ENCODE data around the gene GMEB1. TPM values are rescaled to one million over a fixed set of nuclear protein-coding genes. Genes with fewer than 3 reads are reported as not detected.
A peak's percentile ranks its signal among the peaks of the same experiment; 100 is the strongest.
"Not testable (repeated sequence)": the region's sequence is repeated elsewhere in the genome, so short reads cannot be mapped to it uniquely, and the experiment has no call there.

GMEB1 gene
- total RNA-seq, 1 donor = 9.1 TPM

DNA sequence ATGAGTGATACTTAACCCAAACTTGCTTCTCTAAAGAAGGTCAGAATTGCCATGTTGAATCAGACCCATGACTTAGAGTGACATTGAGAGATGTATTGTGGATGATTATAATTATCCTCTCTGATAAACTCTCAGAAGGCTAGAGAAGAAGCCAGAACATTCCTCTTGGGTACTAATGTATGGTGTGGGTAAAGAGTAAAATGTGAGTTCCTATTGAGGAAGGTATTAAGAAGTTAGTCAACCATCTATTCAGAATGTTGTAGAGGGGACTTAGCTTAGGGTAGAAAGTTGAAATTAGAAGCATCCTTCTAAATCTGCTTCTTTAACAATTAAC is 7.3 kb downstream of the GMEB1 start:
- TF ChIP-seq, protein P1, sequence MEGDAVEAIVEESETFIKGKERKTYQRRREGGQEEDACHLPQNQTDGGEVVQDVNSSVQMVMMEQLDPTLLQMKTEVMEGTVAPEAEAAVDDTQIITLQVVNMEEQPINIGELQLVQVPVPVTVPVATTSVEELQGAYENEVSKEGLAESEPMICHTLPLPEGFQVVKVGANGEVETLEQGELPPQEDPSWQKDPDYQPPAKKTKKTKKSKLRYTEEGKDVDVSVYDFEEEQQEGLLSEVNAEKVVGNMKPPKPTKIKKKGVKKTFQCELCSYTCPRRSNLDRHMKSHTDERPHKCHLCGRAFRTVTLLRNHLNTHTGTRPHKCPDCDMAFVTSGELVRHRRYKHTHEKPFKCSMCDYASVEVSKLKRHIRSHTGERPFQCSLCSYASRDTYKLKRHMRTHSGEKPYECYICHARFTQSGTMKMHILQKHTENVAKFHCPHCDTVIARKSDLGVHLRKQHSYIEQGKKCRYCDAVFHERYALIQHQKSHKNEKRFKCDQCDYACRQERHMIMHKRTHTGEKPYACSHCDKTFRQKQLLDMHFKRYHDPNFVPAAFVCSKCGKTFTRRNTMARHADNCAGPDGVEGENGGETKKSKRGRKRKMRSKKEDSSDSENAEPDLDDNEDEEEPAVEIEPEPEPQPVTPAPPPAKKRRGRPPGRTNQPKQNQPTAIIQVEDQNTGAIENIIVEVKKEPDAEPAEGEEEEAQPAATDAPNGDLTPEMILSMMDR (IDR thresholded peaks at IDR 0.05; ENCODE audit: insufficient read depth, low read depth, low read length) = no peak
- no peak for DNase-seq (ENCODE audit: low read depth)
- no peak overlapping the region for H3K4me3 ChIP-seq (ENCODE audit: low read depth, low read length)

DNA sequence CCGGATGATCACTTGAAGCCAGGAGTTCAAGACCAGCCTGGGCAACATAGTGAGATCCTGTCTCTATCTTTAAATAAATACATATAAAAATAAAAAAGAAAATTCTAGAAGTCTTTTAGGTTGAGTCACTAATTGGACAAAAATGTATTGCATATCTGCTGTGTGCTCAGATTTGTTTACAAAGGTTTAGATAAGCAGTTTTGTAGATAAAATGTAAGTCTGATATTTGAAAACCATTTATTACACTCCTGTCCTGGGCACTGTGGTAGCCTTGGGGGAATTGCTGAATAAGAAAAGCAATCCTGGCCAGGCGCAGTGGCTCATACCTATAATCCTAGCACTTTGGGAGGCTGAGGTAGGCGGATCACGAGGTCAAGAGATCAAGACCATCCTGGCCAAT is 11.6 kb downstream of the GMEB1 start:
- TF ChIP-seq, protein P1 (IDR thresholded peaks at IDR 0.05; ENCODE audit: insufficient read depth, low read depth, low read length) = no peak
- DNase-seq (ENCODE audit: low read depth) = peak; percentile 48
- no peak overlapping the region for H3K4me3 ChIP-seq (ENCODE audit: low read depth, low read length)

DNA sequence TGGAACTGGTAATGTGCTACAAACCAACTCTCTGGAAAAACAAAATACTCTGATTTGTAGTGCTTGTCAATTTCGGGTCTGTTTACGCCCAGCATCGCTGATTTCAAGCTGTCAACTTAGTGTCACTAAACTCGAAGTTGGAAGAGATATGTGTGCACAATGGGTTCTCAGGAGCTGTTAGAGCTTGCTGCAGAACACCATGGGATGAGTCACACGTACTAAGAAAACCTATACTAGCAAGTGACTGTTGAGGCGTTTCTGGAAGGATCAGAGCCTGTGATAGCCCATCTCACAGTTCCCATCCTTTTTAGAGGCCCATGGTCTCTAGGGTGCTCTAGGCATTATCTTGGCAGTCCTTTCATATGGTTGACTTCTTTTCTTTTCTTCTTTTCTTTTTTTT is 14.3 kb downstream of the GMEB1 start:
- TF ChIP-seq, protein P1 (IDR thresholded peaks at IDR 0.05; ENCODE audit: insufficient read depth, low read depth, low read length) = no peak
- H3K4me3 ChIP-seq (ENCODE audit: low read depth, low read length) = no peak overlapping the region
- no peak for DNase-seq (ENCODE audit: low read depth)

DNA sequence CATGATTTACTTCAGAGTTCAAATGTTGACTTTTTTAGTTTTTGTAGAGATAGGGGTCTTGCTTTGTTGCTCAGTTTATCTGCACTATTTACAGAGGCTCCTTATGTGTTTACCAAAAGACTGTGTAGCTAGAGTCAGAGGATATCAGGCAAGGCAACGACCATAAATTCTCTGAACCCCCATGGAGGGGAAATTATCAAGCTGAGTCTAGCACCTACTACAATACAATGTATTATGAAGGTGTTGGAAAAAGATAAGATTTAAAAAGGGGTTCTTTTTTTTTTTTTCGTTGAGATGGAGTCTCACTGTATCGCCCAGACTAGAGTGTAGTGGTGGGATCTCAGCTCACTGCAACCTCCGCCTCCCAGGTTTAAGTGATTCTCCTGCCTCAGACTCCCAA is 16.4 kb downstream of the GMEB1 start:
- no peak overlapping the region for H3K4me3 ChIP-seq (ENCODE audit: low read depth, low read length)

DNA sequence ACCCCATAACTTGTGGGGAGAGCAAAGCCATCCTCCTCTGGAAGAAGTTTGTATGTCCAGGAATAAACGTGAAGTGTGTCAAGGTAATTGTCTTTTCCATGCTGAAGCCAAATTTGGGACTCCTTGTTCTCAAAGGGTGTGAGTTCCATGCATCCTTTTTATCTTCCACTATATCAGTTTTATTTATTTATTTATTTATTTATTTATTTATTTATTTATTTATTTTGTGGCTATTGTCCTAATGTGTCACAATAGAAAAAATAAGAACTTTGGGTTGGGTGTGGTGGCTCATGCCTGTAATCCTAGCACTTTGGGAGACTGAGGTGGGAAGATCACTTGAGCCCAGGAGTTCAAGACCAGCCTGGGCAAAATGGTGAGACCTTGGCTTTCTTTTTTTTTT is 23.0 kb downstream of the GMEB1 start:
- H3K4me3 ChIP-seq (ENCODE audit: low read depth, low read length); DNase-seq (ENCODE audit: low read depth): not testable (repeated sequence)

More for the DNA sequence above, 16.4 kb downstream of the GMEB1 start:
- TF ChIP-seq, protein P1 (IDR thresholded peaks at IDR 0.05; ENCODE audit: insufficient read depth, low read depth, low read length) = no peak
- no peak for DNase-seq (ENCODE audit: low read depth)

DNA sequence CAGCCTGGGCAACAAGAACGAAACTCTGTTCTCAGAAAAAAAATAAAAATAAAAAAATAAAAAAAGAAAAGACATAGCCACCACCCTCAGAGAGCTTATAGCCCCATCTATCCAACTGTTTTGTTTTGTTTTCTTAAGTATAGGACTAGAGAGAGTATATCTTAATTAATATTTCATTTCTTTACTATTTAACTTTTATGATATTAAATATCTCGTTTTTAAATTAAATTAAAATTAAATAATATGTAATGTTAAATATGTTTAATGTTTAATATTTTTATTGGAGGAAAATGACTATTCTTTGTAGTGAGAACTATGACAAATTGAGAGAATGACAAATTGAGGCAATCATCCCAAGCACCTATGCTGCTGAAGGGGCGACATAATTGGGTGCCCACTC is 35.0 kb downstream of the GMEB1 start:
- H3K4me3 ChIP-seq (ENCODE audit: low read depth, low read length) = no peak overlapping the region
- no peak for DNase-seq (ENCODE audit: low read depth)
- TF ChIP-seq, protein P1 (IDR thresholded peaks at IDR 0.05; ENCODE audit: insufficient read depth, low read depth, low read length) = no peak

DNA sequence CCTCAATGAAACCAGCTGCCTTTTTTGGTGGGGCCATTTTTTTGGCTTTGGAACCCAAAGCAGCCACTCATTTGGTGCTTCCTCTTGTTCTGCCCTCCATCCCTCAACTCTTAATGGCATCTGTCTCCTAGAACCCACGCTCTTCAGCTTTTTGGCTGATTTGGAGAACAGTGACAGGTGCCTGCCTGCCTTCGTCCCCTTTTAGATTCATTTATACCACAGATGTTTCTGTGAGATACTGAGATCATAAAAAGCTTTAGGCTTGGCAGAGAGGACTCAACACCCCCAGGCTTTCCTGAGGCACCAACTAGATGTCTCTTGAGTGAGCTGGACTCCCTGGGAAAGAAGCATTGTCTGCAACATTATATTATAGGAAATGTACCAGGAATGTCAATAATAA is 47.8 kb downstream of the GMEB1 start:
- TF ChIP-seq, protein P1 (IDR thresholded peaks at IDR 0.05; ENCODE audit: insufficient read depth, low read depth, low read length) = no peak
- no peak for DNase-seq (ENCODE audit: low read depth)
- H3K4me3 ChIP-seq (ENCODE audit: low read depth, low read length) = no peak overlapping the region
